ENCODE data around the gene STC2.

DNA sequence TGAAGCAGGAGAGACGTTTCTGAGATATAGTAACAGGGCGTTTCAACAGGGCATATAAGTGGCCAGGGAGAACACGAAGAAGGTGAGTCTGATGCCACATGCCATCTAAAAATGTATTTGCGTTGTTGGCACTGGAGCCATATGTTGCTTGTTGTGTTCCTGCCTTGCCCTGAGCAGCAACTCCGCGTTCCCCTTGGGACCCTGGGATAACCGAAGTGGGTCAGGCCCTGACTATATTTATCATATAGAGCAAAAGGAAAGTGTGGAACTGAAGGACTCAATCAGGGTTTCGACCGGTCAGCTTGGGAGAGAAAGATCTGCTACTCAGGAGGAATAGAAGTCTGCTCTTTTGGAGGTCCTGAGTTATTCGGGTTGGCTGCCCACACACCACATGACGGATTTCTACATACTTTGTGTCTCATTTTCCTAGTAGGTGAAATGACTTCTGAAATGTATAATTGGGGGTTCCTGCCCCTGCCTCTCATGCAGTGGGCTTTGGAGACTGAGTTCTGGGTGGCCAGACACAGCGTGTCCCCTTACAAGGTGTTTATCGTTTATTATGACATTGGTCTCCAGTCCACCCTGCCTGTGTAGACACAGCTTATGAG is 3.0 kb downstream of the STC2 start:
- no peak for TF ChIP-seq CTCF (IDR thresholded peaks at IDR 0.05 in 8 of 11, conservative IDR thresholded peaks at IDR 0.05 in 3 of 11)
- TF ChIP-seq POLR2A (IDR thresholded peaks at IDR 0.05): no peak
